ENCODE results near the gene PEX7. TPM values are rescaled to one million over a fixed set of nuclear protein-coding genes. Genes with fewer than 3 reads are reported as not detected.

Gene PEX7
- total RNA-seq: 11.7 TPM
- long read RNA-seq, transcript PEX7-201 (10 exons, 1,464 nt): major isoform, 7 of 8 reads
- long read RNA-seq, partial matches to known transcripts: 1 of 8 reads
- long read RNA-seq, other reads (novel, unspliced or antisense): 0 of 8 reads

DNA sequence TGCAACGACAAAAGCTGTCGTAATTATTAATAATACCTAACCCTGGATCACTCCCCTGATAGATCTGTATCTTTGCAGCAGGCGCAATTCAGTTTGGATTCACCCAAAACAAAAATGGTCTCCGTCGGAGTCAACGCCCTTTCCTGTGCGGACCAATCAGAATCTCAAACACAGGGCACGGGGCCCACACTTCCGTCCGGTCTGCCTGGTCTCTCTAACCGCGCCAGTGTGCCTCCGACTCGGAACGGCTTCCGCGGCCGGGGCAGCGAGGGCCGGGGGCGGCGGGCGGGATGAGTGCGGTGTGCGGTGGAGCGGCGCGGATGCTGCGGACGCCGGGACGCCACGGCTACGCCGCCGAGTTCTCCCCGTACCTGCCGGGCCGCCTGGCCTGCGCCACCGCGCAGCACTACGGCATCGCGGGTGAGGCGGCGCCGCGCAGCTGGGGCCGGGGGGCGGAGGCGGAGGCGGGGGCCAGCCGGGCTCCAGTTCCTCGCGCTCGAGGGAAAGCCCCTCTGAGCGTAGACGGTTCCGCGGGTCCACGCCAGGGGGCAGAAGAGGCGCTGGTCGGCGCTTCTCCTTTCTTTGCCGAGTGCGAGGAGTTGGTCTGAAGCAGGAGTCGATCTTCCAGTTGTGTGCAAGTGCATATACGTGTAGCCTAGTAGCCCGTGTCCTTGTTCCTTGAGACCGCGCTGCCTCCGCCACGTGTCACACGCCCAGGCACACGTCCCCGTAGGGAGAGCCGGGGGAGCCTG is at the start of gene PEX7:
Gene PEX7, plus strand, starts transcription at position 217 of the 752 bp plus-strand sequence. Its CDS starts 74 bp downstream, at position 291.
- intact Hi-C loops (cut with DNase I): loop anchor here (2.0 kb wide), 1 partner anchor 30 kb away; the partner anchor contains the start of gene MAP3K5
- ATAC-seq (peak; percentile 95), DNase-seq (ENCODE audit: missing footprints) (peak; percentile 92)

- DNase-seq (ENCODE audit: missing footprints) (no peak), ATAC-seq (peak; percentile 60)
Measured at GRCh38 chr6:136772685-136773472, 49.5 kb upstream of the PEX7 start.

DNA sequence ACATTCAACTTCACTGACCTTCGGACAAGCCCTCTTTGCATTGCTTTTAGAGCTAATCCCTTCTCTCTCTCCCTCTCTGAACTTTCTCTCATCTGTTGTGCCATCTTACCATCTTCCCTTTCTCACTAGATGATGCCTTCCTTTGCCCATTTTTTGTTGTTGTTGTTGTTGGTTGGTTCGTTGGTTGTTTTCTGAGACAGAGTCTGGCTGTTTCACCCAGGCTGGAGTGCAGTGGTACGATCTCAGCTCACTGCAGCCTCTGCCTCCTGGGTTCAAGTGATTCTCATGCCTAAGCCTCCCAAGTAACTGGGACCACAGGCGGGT is 49.0 kb upstream of the PEX7 start:
- DNase-seq (ENCODE audit: missing footprints) (no peak), ATAC-seq (no peak)
- intact Hi-C loops (cut with DNase I): no loop called here

More at GRCh38 chr6:136772685-136773472, 49.5 kb upstream of the PEX7 start:
- intact Hi-C loops (cut with DNase I): no loop called here

DNA sequence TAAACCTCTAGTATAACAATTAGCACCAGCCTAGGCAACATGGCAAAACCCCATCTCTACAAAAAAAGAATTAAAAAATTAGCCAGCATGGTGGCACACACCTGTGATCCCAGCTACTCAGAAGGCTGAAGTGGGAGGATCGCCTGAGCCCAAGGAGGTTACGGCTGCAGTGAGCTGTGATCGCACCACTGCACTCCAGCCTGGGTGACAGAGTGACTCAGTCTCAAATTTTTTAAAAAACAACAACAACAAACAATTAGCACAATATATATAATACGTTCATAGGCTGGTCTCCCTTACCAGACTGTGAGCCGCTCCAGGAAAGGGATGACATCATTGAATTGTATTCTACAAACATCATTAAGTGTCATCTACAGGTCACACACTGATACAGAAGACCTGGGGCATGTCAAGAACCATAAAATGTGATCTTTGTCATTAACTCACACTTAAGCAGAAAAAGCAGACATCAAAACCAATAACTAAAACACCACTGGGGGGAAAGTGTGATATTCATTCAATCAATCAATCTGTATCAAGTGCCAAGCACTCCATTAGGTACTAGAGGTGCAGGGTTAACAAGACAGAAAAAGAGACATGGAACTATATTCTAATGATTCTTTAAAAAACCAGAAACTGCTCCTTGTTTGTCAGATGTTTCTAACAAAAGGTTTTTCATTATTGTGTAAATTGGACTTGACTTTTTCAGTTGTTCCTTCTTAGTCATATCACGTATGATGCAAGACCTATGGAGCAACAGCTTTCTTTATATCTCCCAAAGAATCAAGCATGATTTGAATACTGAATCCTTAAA is 48.0 kb upstream of the PEX7 start:
- DNase-seq (ENCODE audit: missing footprints): no peak
- no peak for ATAC-seq
- intact Hi-C loops (cut with DNase I): no loop called here

DNA sequence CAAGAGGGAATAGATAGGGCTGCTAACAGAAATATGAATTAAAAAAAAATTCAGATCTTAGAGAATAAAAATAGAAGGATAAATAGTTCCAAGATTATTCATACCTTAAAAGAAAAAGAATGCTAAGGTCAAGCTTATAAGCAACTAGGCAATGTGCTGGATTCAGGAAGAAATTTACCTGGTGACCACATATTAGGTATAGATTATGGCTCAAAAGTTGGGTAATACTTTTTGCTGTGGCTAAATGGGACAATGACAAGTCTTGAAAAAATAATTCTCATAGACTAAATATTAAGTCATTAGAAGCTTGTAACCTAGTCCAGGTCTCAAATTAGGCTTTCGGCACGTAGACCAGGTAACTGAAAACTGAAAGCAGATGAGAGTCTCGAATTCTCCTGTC is 47.3 kb upstream of the PEX7 start:
- DNase-seq (ENCODE audit: missing footprints) (no peak), ATAC-seq (no peak)
- intact Hi-C loops (cut with DNase I): no loop called here

DNA sequence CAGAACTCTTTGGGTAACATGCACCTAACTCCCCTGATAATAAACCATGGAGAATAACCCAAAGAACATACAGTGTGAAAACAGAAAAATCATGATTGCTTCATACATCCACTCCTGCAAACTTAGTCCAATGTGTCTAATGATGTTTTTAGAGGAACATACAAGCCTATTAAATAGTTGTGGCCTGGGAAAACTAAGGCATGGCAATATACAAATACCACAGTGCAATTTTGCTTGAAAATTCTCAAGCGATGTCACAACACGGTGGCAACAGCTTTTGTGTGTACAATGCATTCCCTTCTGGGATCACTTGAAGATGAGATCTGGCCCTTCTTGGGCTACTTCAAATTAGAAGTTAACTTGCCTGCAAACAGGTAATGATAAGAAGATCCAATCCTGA is 46.8 kb upstream of the PEX7 start:
- intact Hi-C loops (cut with DNase I): no loop called here
- no peak for ATAC-seq
- DNase-seq (ENCODE audit: missing footprints): no peak

- ATAC-seq (no peak), DNase-seq (ENCODE audit: missing footprints) (no peak)
- intact Hi-C loops (cut with DNase I): no loop called here
Measured at GRCh38 chr6:136777651-136778050, 44.7 kb upstream of the PEX7 start.

GRCh38 chr6:136779682-136780081 is 42.7 kb upstream of the PEX7 start:
- no peak for ATAC-seq
- intact Hi-C loops (cut with DNase I): no loop called here
- no peak for DNase-seq (ENCODE audit: missing footprints)

DNA sequence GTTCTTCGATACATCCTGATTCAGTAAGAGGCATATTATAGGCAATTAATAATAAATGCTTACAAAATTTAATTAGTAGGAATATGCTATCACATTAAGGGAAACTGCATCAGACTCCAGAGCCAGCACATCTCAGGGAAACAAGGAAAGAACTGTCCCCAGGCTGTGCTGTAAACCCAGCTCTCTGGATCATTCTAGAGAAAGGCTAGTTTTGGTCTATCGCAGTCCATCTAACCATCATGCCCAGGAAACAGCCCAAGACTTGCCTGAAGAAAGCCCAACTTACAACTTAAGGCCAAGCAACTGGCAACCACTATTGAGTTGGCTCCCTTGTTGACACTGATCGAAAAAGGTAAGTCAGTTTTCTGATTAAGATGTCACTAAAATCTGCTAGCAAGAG is 41.4 kb upstream of the PEX7 start:
- ATAC-seq (no peak), DNase-seq (ENCODE audit: missing footprints) (no peak)
- intact Hi-C loops (cut with DNase I): no loop called here

DNA sequence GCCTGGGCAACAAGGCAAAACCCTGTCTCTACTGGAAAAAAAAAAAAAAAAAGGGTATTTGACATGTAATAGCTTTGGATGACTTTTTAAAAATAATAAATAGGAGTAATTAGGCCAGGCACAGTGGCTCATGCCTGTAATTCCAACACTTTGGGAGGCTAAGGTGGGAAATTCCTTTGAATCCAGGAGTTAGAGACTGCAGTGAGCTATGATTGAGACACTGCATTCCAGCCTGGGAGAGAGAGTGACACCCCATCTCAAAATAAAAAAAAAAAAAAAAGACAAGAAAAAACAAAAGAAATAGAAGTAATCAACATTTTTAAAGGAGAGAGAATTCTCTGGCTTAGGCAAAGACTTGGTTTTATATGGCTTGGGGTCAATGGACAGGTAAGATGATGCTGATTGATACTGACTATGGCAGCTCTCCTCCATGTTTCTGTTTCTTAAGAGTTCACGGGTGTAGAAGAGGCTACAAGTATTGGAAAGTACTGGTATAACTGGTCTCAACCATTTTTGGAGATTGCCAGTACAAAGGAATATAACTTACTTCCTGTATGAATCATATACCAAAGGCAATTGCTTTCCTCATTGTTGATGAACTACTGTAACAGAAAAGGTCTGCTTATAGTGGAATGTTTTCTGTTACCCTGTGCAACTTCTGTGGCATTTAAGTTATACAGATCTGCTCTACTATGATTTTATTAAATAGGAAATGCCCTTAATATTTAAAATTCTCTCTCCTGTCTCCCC is 40.2 kb upstream of the PEX7 start:
- ATAC-seq: no peak
- intact Hi-C loops (cut with DNase I): no loop called here

DNA sequence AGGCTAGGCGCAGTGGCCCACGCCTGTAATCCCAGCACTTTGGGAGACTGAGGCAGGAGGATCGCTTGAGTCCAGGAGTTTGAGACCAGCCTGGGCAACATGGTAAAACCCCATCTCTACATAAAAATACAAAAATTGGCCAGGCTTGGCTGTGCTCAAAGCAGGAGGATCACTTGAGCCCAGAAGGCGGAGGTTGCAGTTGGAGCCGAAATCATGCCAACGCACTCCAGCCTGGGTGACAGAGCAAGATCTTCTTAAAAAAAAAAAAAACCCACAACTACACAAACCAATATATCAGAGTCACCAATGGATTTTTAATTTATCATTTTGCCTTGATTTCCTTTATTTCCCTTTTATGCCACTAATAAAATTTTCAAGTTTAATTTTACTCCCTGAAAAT is 39.4 kb upstream of the PEX7 start:
- intact Hi-C loops (cut with DNase I): no loop called here
- no peak for DNase-seq (ENCODE audit: missing footprints)
- no peak for ATAC-seq

More for the DNA sequence above, 40.2 kb upstream of the PEX7 start:
- no peak for DNase-seq (ENCODE audit: missing footprints)

DNA sequence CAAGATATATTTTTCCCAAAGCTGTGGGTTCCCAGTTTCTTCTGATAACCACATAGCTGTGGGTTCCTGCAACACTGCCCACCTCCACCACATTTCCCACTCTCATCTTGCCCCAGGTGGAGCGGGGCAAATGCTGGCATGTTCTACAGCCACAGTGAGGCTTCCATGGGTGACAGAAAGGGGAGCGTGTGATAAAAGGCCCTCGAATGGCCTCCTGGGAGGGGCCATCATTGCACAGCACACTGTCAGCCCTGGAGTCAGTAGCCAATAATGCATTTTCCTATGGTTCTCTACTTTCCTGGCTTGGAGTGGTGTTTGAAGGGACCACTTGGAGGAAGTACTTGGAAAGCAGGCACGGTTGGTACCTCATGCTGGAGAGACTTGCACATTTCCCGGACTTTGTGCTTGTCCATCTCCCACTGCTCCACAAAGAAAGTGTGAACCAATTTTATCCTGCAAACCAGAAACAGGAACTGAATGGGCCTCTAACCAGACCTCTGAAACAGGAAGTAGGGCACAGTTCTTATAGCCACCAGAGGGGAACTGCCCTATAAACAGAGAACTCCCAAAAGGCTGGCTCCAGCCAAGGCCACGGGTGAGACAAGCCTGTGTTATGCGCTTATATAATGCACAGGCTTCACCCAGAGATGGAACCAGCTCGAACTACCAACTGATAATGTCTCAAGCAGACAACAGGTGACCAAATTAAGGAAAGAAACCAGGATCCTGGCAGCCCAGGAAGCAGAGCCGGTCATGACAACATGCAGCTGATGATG is 38.7 kb upstream of the PEX7 start:
- intact Hi-C loops (cut with DNase I): no loop called here
- ATAC-seq: peak; percentile 54
- DNase-seq (ENCODE audit: missing footprints): peak; percentile 73

- no peak for ATAC-seq
- intact Hi-C loops (cut with DNase I): no loop called here
- DNase-seq (ENCODE audit: missing footprints): no peak
Measured at GRCh38 chr6:136784271-136784664, 38.1 kb upstream of the PEX7 start.

DNA sequence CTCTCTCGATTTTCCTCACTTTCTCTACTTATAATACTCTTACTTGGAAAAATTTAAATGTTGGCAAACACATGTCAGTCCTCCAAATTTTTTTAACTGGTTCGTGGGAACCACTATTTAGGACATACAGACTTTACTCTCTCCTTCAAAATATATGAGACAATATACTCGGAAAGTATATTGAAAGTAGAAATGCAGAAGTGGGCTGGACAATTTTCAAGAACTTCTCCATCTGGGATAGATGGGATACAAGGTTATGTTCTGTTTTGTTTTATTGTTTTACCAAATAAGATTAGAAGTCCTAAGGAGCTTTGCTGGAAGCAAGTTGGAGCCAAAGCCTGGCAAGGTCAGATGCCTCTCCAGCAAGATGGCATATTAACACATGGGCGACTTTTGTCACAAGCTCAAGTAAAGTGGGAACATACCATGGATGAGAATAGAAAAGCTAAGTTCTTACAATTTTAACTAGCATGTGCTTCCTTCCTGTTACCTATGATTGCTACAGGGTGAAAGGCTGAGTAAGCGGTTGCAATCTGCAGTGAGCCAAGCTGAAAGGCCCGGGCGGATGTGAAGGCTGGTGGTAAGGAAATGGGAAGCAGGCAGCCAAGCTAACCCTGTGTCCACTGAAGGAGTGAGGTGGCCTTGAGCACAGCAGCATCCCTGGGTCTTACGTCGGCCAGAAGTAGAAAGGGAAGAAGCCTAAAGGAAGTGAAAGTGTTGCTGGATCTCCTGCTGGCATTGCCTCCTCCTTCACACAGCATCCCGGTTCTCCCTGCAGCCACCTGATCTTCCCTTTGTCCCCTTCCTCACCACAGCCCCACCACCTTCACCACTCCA is 37.3 kb upstream of the PEX7 start:
- peak; percentile 42 for ATAC-seq
- intact Hi-C loops (cut with DNase I): no loop called here
- DNase-seq (ENCODE audit: missing footprints): peak; percentile 88

GRCh38 chr6:136786658-136787057 is 35.7 kb upstream of the PEX7 start:
- DNase-seq (ENCODE audit: missing footprints) (no peak), ATAC-seq (no peak)
- intact Hi-C loops (cut with DNase I): no loop called here

DNA sequence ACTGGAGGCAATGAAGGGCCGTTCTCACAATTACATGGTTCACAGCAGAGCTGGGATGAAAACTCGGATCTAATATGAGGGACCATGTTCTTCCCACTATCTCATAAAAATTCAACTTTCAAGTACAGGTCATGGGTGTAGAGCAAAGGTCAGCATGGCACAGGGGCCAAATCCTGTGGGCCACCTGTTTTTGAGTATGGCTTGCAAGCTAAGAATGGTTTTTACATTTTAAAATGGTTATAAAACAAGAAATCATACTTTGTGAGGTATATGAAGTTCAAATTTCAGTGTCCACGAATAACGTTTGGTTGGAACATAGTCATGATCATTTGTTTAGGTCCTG is 34.7 kb upstream of the PEX7 start:
- intact Hi-C loops (cut with DNase I): no loop called here
- no peak for ATAC-seq
- no peak for DNase-seq (ENCODE audit: missing footprints)
